ENCODE results near the gene CYB561.

DNA sequence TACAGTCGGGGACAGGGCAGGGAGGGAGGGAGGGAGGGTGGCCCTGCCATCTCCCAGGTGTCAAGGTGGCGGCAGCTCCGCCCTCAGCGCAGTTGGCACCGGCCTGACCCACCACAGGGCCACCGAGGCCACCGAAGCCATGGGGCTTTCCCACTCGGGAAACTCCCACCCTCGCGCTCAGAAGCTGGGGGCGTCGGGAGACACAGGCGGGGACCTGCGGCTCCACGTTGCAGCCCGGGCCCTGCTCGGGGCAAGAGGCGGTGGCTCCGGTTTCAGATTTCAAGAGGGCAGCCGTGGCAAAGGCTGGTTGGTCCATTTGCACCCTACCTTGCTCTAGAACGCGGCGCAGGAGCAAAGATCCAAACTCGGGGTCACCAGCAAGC lies 544 bp downstream of the CYB561 start:
- no peak for TF ChIP-seq NR4A1 (CRISPR knock-in tag; IDR thresholded peaks at IDR 0.05)
- TF ChIP-seq NR4A1 (tag; IDR thresholded peaks at IDR 0.05): no peak; the same call in 1 of the 2 replicates
- no peak for TF ChIP-seq POLR2AphosphoS5 (IDR thresholded peaks at IDR 0.05; ENCODE audit: control insufficient read depth, insufficient read depth, low read depth, low read length)
- TF ChIP-seq EP300 (IDR thresholded peaks at IDR 0.05; ENCODE audit: low read length): no peak
- no peak for TF ChIP-seq REST (IDR thresholded peaks at IDR 0.05; ENCODE audit: borderline replicate concordance)
- TF ChIP-seq REST (CRISPR knock-in tag; IDR thresholded peaks at IDR 0.05; ENCODE audit: low read depth): no peak
- no peak for TF ChIP-seq ZBTB43 (CRISPR knock-in tag; IDR thresholded peaks at IDR 0.05)
- no peak for TF ChIP-seq SMAD1 (IDR thresholded peaks at IDR 0.05; ENCODE audit: low read depth, low read length, partially characterized antibody)
- no peak for TF ChIP-seq CTCF (IDR thresholded peaks at IDR 0.05 in 2 of 3, conservative IDR thresholded peaks at IDR 0.05 in 1 of 3; ENCODE audit: insufficient read depth in 2 of 3, low read depth in 1 of 3, low read length in 3 of 3)
- TF ChIP-seq FOXA3 (CRISPR knock-in tag; conservative IDR thresholded peaks at IDR 0.05 in 1 of 2, IDR thresholded peaks at IDR 0.05 in 1 of 2): no peak
- no peak for TF ChIP-seq SMARCC2 (IDR thresholded peaks at IDR 0.05; ENCODE audit: low read depth)
- TF ChIP-seq, protein P1, sequence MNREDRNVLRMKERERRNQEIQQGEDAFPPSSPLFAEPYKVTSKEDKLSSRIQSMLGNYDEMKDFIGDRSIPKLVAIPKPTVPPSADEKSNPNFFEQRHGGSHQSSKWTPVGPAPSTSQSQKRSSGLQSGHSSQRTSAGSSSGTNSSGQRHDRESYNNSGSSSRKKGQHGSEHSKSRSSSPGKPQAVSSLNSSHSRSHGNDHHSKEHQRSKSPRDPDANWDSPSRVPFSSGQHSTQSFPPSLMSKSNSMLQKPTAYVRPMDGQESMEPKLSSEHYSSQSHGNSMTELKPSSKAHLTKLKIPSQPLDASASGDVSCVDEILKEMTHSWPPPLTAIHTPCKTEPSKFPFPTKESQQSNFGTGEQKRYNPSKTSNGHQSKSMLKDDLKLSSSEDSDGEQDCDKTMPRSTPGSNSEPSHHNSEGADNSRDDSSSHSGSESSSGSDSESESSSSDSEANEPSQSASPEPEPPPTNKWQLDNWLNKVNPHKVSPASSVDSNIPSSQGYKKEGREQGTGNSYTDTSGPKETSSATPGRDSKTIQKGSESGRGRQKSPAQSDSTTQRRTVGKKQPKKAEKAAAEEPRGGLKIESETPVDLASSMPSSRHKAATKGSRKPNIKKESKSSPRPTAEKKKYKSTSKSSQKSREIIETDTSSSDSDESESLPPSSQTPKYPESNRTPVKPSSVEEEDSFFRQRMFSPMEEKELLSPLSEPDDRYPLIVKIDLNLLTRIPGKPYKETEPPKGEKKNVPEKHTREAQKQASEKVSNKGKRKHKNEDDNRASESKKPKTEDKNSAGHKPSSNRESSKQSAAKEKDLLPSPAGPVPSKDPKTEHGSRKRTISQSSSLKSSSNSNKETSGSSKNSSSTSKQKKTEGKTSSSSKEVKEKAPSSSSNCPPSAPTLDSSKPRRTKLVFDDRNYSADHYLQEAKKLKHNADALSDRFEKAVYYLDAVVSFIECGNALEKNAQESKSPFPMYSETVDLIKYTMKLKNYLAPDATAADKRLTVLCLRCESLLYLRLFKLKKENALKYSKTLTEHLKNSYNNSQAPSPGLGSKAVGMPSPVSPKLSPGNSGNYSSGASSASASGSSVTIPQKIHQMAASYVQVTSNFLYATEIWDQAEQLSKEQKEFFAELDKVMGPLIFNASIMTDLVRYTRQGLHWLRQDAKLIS (CRISPR knock-in tag; IDR thresholded peaks at IDR 0.05): no peak
- no peak for TF ChIP-seq ZNF143 (CRISPR knock-in tag; IDR thresholded peaks at IDR 0.05)
- no peak for TF ChIP-seq ZNF347 (CRISPR knock-in tag; IDR thresholded peaks at IDR 0.05; ENCODE audit: low read depth)
- TF ChIP-seq LEF1 (IDR thresholded peaks at IDR 0.05): no peak
